CD4-positive, alpha-beta T cell treated with Interferon gamma for 1 hour (primary cell): Measurements from ENCODE around the gene KCNJ9.
"Not testable (repeated sequence)": the region's sequence is repeated elsewhere in the genome, so short reads cannot be mapped to it uniquely, and the experiment has no call there.

ENCODE experiments used
- DNase-seq: peaks from one replicate; pipeline ENCODE4 v3.0.0-alpha.2; 2020

KCNJ9 gene

DNA sequence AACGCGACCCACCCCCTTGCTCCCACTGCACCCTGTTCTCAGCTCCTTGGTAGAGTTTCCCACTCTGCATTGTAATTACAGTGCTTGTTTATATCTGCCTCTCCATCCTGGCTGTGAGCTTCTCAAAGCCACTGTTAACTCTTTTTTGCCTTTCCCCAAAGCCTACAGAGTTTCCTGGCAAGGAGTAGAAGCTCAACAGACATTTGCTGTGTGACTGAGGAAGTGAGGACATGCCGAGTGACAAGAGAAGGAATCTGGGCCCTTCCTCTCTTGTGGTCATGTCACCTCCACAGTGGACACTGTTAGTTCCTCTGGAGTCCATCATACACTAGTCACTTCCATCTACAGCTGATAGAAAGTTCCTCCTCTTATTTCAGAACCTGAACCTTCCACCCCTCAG, 23.1 kb downstream of the KCNJ9 start:
- peak; percentile 14 for DNase-seq

- DNase-seq: no peak
Measured at GRCh38 chr1:160105155-160105554, 23.8 kb downstream of the KCNJ9 start.

- no peak for DNase-seq
Measured at GRCh38 chr1:160107512-160107911, 26.2 kb downstream of the KCNJ9 start.

DNA sequence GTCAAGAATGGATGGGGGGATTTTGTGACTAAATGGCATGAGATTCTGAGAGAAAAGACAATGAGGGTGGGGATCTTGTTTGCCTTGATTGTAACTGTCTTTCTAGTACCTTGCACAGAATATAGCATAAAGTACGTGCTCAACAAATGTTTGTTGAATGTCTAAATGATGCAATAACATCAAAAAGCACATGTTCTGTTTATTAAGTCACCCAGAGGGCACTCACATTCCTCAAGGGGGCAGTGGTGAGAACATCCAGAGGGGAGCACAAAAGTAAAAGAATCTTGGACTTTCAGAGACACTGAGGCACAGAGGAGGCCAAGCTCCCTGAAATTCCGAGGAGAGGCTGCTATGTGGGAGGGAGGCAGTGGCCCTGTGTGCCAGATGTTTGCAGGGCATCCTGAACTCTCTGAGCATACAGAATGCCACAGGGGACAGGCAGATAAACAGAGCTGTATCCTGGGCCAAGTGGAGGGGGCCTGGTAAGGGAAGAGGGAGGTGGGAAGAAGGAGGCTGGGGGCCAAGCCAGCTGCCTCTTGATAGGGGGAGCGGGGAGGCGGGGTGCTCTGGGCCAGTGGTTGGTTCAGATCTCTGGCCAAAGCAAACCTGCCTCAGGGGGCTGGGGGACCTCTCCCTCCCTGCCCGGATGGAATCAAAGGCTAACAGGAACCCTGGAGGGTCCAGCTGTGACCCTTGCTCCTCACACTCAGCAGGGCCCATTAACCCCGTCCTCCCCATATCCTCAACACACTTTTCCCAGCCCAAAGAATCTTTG, 27.7 kb downstream of the KCNJ9 start:
- peak; percentile 18 for DNase-seq

- DNase-seq: no peak
Measured at GRCh38 chr1:160109686-160110085, 28.3 kb downstream of the KCNJ9 start.

DNA sequence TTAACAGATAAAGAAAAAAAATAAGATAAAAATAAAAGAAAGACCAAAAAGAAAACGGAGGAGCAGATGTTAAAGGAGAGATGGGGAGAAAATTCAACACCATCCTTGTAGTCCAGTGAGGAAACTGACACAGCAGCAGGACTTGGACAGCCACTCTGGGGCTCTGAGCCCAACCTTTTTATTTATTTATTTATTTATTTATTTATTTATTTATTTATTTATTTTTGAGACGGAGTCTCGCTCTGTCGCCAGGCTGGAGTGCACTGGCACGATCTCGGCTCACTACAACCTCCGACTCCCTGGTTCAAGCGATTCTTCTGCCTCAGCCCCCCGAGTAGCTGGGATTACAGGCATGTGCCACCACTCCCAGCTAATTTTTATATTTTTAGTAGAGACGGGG, 30.1 kb downstream of the KCNJ9 start:
- DNase-seq: not testable (repeated sequence)

DNA sequence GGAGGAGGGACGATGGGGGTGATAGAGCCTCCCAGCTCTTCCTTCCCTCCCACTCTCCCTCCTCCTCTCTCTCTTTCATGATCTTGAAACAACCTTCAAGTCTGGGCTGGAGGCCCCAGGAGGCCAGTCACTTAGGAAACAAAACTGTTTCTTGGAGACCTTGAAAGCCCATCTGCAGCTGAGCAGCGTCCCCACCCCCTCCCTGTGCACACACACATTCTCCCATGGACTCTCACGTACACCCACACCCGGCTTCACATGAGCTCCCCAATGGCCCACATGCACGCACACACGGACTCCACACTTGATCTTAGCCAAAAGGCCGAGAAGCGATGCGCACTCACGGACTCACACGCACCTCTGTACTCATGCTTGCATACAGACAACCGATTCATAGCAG, 31.0 kb downstream of the KCNJ9 start:
- no peak for DNase-seq

DNA sequence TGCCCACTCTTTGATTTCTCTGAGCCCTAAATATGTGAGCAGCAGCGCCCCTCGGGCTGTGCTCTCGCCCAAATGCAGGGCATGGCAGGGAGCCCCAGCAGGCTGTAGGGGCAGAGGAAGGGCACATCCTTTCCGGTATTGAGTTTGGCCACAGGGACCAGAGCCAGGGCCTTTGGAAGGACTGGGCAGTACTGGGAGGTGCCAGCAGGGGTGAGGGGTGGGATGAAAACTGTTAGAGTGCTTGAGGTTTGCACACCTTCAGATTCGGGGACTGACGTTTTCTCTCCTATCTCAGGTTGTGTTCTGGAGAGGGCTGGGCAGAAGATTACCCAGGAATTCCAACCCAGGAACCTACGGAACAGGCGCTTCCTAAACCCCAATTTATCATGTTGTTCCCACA, 32.1 kb downstream of the KCNJ9 start:
- DNase-seq: no peak

GRCh38 chr1:160114085-160114484, 32.7 kb downstream of the KCNJ9 start:
- DNase-seq: no peak

DNA sequence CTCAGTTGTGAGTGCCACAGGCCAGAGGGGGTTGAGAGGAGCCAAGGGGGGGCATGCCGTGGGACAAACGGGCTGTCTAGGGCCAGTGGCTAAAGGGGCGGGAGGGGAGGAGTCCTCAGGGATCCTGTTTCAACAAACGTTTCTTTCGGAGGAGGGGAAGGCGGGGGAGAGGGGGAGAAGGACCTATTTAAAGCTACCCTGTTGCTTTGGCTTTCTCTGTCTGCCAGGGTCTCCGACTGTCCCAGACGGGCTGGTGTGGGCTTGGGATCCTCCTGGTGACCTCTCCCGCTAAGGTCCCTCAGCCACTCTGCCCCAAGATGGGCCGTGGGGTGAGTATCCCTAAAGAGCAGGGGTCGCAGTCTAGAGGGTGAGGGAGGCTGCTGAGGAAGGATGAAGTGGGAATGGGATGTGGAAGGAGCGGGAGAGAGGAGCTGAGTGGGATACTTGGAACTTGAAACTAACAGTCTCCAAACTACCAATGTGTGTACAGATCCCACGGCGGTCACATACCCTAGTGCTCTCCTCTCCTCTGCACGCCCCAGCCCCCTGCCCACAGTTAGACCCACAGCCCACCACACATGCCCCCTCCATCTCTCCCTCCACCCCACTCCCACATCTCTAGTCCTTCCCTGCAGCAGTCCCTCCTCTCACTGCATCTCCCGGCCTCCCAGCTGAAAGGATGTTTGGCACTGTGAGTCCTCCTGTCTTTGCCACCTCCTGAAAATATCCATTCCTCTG, 34.4 kb downstream of the KCNJ9 start, which contains the start of gene ATP1A2:
ATP1A2 (plus strand) TSS at position 215 of the 738 bp plus-strand sequence; CDS start at position 318, 103 bp downstream.
- no peak for DNase-seq

- DNase-seq: no peak
Measured at GRCh38 chr1:160116283-160117147, 35.2 kb downstream of the KCNJ9 start.

DNA sequence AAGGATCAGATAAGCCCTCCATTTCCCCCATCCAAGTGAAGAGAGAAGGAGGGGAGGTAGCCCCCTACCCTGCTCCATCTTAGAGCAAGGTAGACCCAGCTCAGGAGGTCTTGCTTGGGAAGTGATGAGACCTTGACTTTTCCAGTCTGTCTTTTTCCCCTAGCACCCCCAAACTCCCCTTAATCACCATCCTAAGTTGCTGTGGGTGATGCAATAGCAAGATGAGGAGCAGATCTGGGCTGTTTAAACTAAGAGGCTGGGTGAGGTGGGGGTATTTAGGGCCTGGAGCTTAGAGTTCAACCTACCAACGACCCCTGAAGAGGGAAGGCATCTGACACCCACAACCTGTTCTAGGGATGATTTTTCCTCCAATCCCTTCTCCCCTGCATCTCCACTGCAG, 36.0 kb downstream of the KCNJ9 start:
- DNase-seq: no peak

GRCh38 chr1:160117709-160118183, 36.4 kb downstream of the KCNJ9 start:
- no peak for DNase-seq

DNA sequence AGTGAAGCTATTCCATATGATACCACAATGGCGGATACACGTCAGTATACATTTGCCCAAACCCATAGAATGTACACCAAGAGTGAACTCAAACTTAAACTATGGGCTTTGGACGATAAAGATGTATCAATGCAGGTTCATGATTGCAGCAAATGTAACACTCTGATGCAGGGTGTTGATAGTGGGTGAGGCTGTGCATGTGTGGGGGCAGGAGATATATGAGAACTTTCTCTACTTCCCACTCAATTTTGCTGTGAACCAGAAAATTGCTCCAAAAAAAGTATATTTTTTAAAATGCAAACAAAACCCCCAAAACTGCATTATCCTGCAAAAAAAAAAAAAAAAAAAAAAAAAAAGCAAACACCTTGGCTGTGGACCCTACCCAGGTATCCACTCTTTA, 37.6 kb downstream of the KCNJ9 start:
- DNase-seq: no peak

DNA sequence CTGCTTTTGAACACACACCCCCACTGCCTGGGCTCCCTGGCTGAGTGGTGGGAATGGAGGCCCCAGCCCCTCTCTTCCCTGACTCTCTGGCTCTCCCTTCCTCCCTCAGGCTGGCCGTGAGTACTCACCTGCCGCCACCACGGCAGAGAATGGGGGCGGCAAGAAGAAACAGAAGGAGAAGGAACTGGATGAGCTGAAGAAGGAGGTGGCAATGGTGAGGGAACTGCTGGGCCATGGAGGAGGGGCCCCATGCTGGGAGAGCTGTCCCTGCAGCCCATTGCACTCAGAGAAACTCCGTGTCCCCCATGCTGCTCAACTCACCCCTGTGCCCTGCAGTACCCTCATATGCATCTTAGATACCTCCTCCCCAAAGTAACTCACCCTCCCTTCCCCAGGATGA, 39.5 kb downstream of the KCNJ9 start:
- no peak for DNase-seq

DNA sequence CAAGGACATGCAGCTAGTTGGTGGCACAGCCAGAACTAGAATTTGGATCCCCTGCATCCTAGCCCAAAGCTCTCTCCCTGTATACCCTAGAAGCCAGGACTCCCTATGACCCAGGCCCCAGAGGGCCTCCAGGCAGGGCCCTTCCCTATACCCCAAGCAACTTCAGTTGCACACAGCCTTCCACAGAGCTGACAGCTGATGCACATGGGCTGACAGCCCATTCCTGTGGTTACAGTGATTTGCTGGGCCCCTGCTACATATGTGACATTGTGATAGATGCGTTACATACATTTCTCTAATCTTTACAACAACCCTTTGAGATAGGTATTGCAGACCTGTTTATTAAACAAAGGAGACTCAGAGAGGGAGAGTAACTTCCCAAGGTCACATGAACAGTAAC, 40.0 kb downstream of the KCNJ9 start:
- DNase-seq: no peak

- no peak for DNase-seq
Measured at GRCh38 chr1:160122978-160123495, 41.7 kb downstream of the KCNJ9 start.

DNA sequence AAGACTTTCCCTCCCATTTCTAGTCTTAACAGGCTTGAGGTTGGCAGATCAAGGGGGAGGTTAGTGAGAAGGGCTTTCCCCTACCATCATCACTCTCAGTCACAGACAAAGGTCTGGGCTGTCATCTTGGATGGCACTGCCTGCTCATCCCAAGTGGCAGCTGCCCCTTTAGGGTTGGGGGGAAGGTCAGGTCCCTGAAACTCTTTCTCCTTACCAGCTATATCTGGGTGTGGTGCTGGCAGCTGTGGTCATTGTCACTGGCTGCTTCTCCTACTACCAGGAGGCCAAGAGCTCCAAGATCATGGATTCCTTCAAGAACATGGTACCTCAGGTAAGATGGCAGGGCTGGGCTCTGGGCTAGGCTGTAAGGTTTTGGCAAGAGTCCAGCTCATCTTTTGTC, 42.4 kb downstream of the KCNJ9 start:
- DNase-seq: no peak

GRCh38 chr1:160124705-160125478, 43.6 kb downstream of the KCNJ9 start:
- DNase-seq: no peak

GRCh38 chr1:160125746-160126145, 44.4 kb downstream of the KCNJ9 start:
- no peak for DNase-seq

- DNase-seq: not testable (repeated sequence)
Measured at GRCh38 chr1:160126342-160126741, 45.0 kb downstream of the KCNJ9 start.

GRCh38 chr1:160127381-160127780, 46.0 kb downstream of the KCNJ9 start:
- DNase-seq: no peak
